Type B pancreatic cell (in vitro differentiated cells): ENCODE measurements around the gene SYDE2. TPM values are rescaled to one million over a fixed set of nuclear protein-coding genes. Genes with fewer than 3 reads are reported as not detected.

Experiments
- DNase-seq: peaks from one replicate; pipeline ENCODE4 v3.0.0; 2021; ENCODE audit warnings: mixed read lengths; ENCODE audit not compliant: unreplicated experiment; ENCODE audit errors: extremely low spot score
- H3K27ac Mint-ChIP-seq: 2 replicates; pipeline ENCODE4 v1.8.0; 2021; ENCODE audit warnings: mild to moderate bottlenecking, mixed read lengths
- H3K27me3 Mint-ChIP-seq: 2 replicates; pipeline ENCODE4 v1.8.0; 2021; ENCODE audit warnings: mixed read lengths
- H3K36me3 Mint-ChIP-seq: 2 replicates; pipeline ENCODE4 v1.8.0; 2021; ENCODE audit warnings: mixed read lengths
- H3K4me1 Mint-ChIP-seq: one replicate; pipeline ENCODE4 v1.8.0; 2021; ENCODE audit warnings: mixed read lengths; ENCODE audit not compliant: unreplicated experiment
- H3K4me3 Mint-ChIP-seq: 2 replicates; pipeline ENCODE4 v1.8.0; 2021; ENCODE audit warnings: mild to moderate bottlenecking, mixed read lengths
- H3K9me3 Mint-ChIP-seq: 2 replicates; pipeline ENCODE4 v1.8.0; 2021; ENCODE audit warnings: mixed read lengths
- CTCF ChIP-seq: fragments of 200-600 bp; sonication (generic); conservative IDR thresholded peaks from 2 replicates; pipeline ENCODE4 v1.5.0; 2021; ENCODE audit warnings: antibody characterized with exemption, mild to moderate bottlenecking
- total RNA-seq: library from RNA; stranded (reverse); gene quantifications from 2 replicates; pipeline ENCODE4 v1.2.1, GENCODE V29; 2021; ENCODE audit warnings: low replicate concordance

Gene SYDE2
- total RNA-seq, 1 donor from 2014 or later: 9.4 TPM

GRCh38 chr1:85178396-85178795, 22.4 kb downstream of the SYDE2 start:
- Mint-ChIP-seq H3K27me3 (no peaks in the 10 kb centered on the region), H3K9me3 (no peaks in the 10 kb centered on the region), H3K27ac (no peak overlapping the region), H3K4me1 (no peaks in the 10 kb centered on the region), H3K4me3 (no peak overlapping the region), H3K36me3 (peaks cover 30% of the 10 kb centered on the region)
- no peak for TF ChIP-seq CTCF
- no peak for DNase-seq

- H3K27me3 Mint-ChIP-seq: no peaks in the 10 kb centered on the region
- H3K9me3 Mint-ChIP-seq: no peaks in the 10 kb centered on the region
- no peak overlapping the region for H3K27ac Mint-ChIP-seq
- no peak for TF ChIP-seq CTCF
- peaks cover 21% of the 10 kb centered on the region for H3K36me3 Mint-ChIP-seq
- no peak overlapping the region for H3K4me3 Mint-ChIP-seq
- no peaks in the 10 kb centered on the region for H3K4me1 Mint-ChIP-seq
- DNase-seq: no peak
These were observed 26.3 kb downstream of the SYDE2 start for GRCh38 chr1:85174503-85174902.

- Mint-ChIP-seq H3K27me3 (no peaks in the 10 kb centered on the region), H3K9me3 (no peaks in the 10 kb centered on the region), H3K27ac (no peak overlapping the region), H3K36me3 (peaks cover 15% of the 10 kb centered on the region), H3K4me1 (no peaks in the 10 kb centered on the region), H3K4me3 (no peak overlapping the region)
- TF ChIP-seq CTCF: no peak
- no peak for DNase-seq
These were observed 28.0 kb downstream of the SYDE2 start for GRCh38 chr1:85172684-85173337.

GRCh38 chr1:85171721-85172120, 29.1 kb downstream of the SYDE2 start:
- H3K9me3 Mint-ChIP-seq: no peaks in the 10 kb centered on the region
- no peak overlapping the region for H3K27ac Mint-ChIP-seq
- H3K4me1 Mint-ChIP-seq: no peaks in the 10 kb centered on the region
- no peak for TF ChIP-seq CTCF
- H3K36me3 Mint-ChIP-seq: peaks cover 7% of the 10 kb centered on the region
- no peaks in the 10 kb centered on the region for H3K27me3 Mint-ChIP-seq
- H3K4me3 Mint-ChIP-seq: no peak overlapping the region
- DNase-seq: no peak

- H3K27me3 Mint-ChIP-seq: no peaks in the 10 kb centered on the region
- H3K9me3 Mint-ChIP-seq: no peaks in the 10 kb centered on the region
- no peak overlapping the region for H3K4me3 Mint-ChIP-seq
- no peak for TF ChIP-seq CTCF
- peaks cover 12% of the 10 kb centered on the region for H3K36me3 Mint-ChIP-seq
- H3K27ac Mint-ChIP-seq: no peak overlapping the region
- DNase-seq: no peak
- no peaks in the 10 kb centered on the region for H3K4me1 Mint-ChIP-seq
These were observed 31.9 kb downstream of the SYDE2 start for GRCh38 chr1:85168884-85169283.

- Mint-ChIP-seq H3K36me3 (peaks cover 12% of the 10 kb centered on the region), H3K27me3 (no peaks in the 10 kb centered on the region), H3K27ac (no peak overlapping the region), H3K4me3 (no peak overlapping the region), H3K4me1 (no peaks in the 10 kb centered on the region), H3K9me3 (no peaks in the 10 kb centered on the region)
- DNase-seq: no peak
- TF ChIP-seq CTCF: no peak
These were observed 34.5 kb downstream of the SYDE2 start for GRCh38 chr1:85166351-85166750.
